CD1c-positive myeloid dendritic cell (primary cell): ENCODE data around the gene KCTD15.

Experiments used
- DNase-seq: peaks from one replicate; pipeline ENCODE4 v3.0.0-alpha.2; 2016; ENCODE audit errors: extremely low spot score

Gene KCTD15

GRCh38 chr19:33796164-33796875 lies at the start of gene KCTD15:
Gene KCTD15, plus strand, starts transcription at chr19:33796870. Its CDS starts 3,585 bp downstream, at chr19:33800455.
- DNase-seq, result peak; percentile 53

GRCh38 chr19:33747273-33747672 lies 49.4 kb upstream of the KCTD15 start:
- DNase-seq, result no peak

- no peak for DNase-seq
Observed at GRCh38 chr19:33748231-33748630, 48.4 kb upstream of the KCTD15 start.

GRCh38 chr19:33749016-33749415 lies 47.7 kb upstream of the KCTD15 start:
- DNase-seq, result no peak

GRCh38 chr19:33749619-33750175 lies 47.0 kb upstream of the KCTD15 start:
- no peak for DNase-seq

- no peak for DNase-seq
Observed at GRCh38 chr19:33750587-33751435, 45.9 kb upstream of the KCTD15 start.

GRCh38 chr19:33751436-33751770 lies 45.3 kb upstream of the KCTD15 start:
- DNase-seq, result no peak

- no peak for DNase-seq
Observed at GRCh38 chr19:33752018-33752800, 44.5 kb upstream of the KCTD15 start.

- DNase-seq, result no peak
Observed at GRCh38 chr19:33752945-33753344, 43.7 kb upstream of the KCTD15 start.

- no peak for DNase-seq
Observed at GRCh38 chr19:33754361-33754760, 42.3 kb upstream of the KCTD15 start.

GRCh38 chr19:33755099-33756035 lies 41.3 kb upstream of the KCTD15 start:
- DNase-seq, result no peak

- DNase-seq, result no peak
Observed at GRCh38 chr19:33756177-33756576, 40.5 kb upstream of the KCTD15 start.

- no peak for DNase-seq
Observed at GRCh38 chr19:33758541-33759013, 38.1 kb upstream of the KCTD15 start.

GRCh38 chr19:33759356-33759755 lies 37.3 kb upstream of the KCTD15 start:
- DNase-seq, result no peak

- DNase-seq, result no peak
Observed at GRCh38 chr19:33763633-33764371, 32.9 kb upstream of the KCTD15 start.

GRCh38 chr19:33766623-33767022 lies 30.0 kb upstream of the KCTD15 start:
- no peak for DNase-seq

GRCh38 chr19:33767898-33768413 lies 28.7 kb upstream of the KCTD15 start:
- no peak for DNase-seq

- no peak for DNase-seq
Observed at GRCh38 chr19:33769208-33769607, 27.5 kb upstream of the KCTD15 start.

GRCh38 chr19:33770107-33770506 lies 26.6 kb upstream of the KCTD15 start:
- DNase-seq, result no peak
